Neutrophil (primary cell): ENCODE data around the gene DHCR24.
"Not testable (repeated sequence)": the region's sequence is repeated elsewhere in the genome, so short reads cannot be mapped to it uniquely, and the experiment has no call there.

Experiments
- H3K27ac ChIP-seq: fragments of 200-600 bp; sonication (generic); 2 replicates; pipeline ENCODE4 v1.5.1; 2016; ENCODE audit warnings: mild to moderate bottlenecking, moderate library complexity
- H3K27me3 ChIP-seq: fragments of 200-600 bp; sonication (generic); 2 replicates; pipeline ENCODE4 v1.6.0; 2016; ENCODE audit warnings: mild to moderate bottlenecking
- H3K36me3 ChIP-seq: fragments of 200-600 bp; sonication (generic); 2 replicates; pipeline ENCODE4 v1.5.1; 2017
- H3K4me1 ChIP-seq, 2 experiments: fragments of 200-600 bp in 1 of 2; sonication (generic) in 1 of 2; 1 replicate in 1 of 2; 2 replicates in 1 of 2; pipeline versions ENCODE4 v1.5.1 to v1.6.1; 2013 to 2016; ENCODE audit warnings: low read depth in 1 of 2, low read length in 1 of 2, mild to moderate bottlenecking in 1 of 2, moderate library complexity in 1 of 2; ENCODE audit not compliant: control insufficient read depth in 1 of 2, insufficient read depth in 1 of 2
- H3K4me3 ChIP-seq, 2 experiments: fragments of 200-600 bp in 1 of 2; sonication (generic) in 1 of 2; 1 replicate in 1 of 2; 2 replicates in 1 of 2; pipeline ENCODE4 v1.5.1; 2013 to 2016; ENCODE audit warnings: low read depth in 1 of 2, low read length in 1 of 2, mild to moderate bottlenecking in 1 of 2, moderate library complexity in 1 of 2
- H3K9me3 ChIP-seq: fragments of 200-600 bp; sonication (generic); 2 replicates; pipeline ENCODE4 v1.5.1; 2016
- CTCF ChIP-seq: fragments of 200-600 bp; sonication (generic); IDR thresholded peaks from 2 replicates; pipeline ENCODE4 v1.5.1; 2016; ENCODE audit warnings: antibody characterized with exemption

The DHCR24 gene

GRCh38 chr1:54882519-54882918 is 4.5 kb downstream of the DHCR24 start:
- Histone ChIP-seq H3K4me3 (no peak overlapping the region), H3K36me3 (no peaks in the 10 kb centered on the region), H3K27me3 (peaks cover 29% of the 10 kb centered on the region), H3K9me3 (no peaks in the 10 kb centered on the region), H3K4me1 (peaks cover 13 to 19% of the 10 kb centered on the region in 2 experiments), H3K27ac (no peak overlapping the region)
- TF ChIP-seq CTCF: no peak

- peaks cover 20% of the 10 kb centered on the region for H3K27me3 ChIP-seq
- not testable (repeated sequence) for H3K9me3 ChIP-seq, H3K36me3 ChIP-seq, H3K4me3 ChIP-seq, H3K4me1 ChIP-seq, H3K27ac ChIP-seq
These were observed 5.4 kb downstream of the DHCR24 start for GRCh38 chr1:54881604-54882003.

- no peak overlapping the region for H3K27ac ChIP-seq
- no peak for TF ChIP-seq CTCF
- peaks cover 2% of the 10 kb centered on the region for H3K27me3 ChIP-seq
- no peak overlapping the region for H3K4me3 ChIP-seq
- no peaks in the 10 kb centered on the region for H3K9me3 ChIP-seq
- peaks cover 0 to 7% of the 10 kb centered on the region in 2 experiments for H3K4me1 ChIP-seq
- no peaks in the 10 kb centered on the region for H3K36me3 ChIP-seq
These were observed 7.1 kb downstream of the DHCR24 start for GRCh38 chr1:54879872-54880271.

GRCh38 chr1:54876814-54877213 is 10.2 kb downstream of the DHCR24 start:
- TF ChIP-seq CTCF: no peak
- Histone ChIP-seq H3K27me3 (no peaks in the 10 kb centered on the region), H3K4me3 (no peak overlapping the region), H3K9me3 (no peaks in the 10 kb centered on the region), H3K36me3 (no peaks in the 10 kb centered on the region), H3K4me1 (no peaks in the 10 kb centered on the region), H3K27ac (no peak overlapping the region)

GRCh38 chr1:54875000-54875399 is 12.0 kb downstream of the DHCR24 start:
- H3K36me3 ChIP-seq: no peaks in the 10 kb centered on the region
- H3K27ac ChIP-seq: no peak overlapping the region
- H3K4me1 ChIP-seq: no peaks in the 10 kb centered on the region

More at GRCh38 chr1:54875000-54875399, 12.0 kb downstream of the DHCR24 start:
- Histone ChIP-seq H3K27me3 (no peaks in the 10 kb centered on the region), H3K9me3 (no peaks in the 10 kb centered on the region), H3K4me3 (no peak overlapping the region)
- TF ChIP-seq CTCF: no peak
